ENCODE results near the gene LRRC72.

The LRRC72 gene

GRCh38 chr7:16564023-16564380 lies 37.4 kb downstream of the LRRC72 start:
- no peak overlapping the region for H3K4me3 ChIP-seq (ENCODE audit: control insufficient read depth, low read depth, low read length)
- no peak for DNase-seq (ENCODE audit: low read depth)
- TF ChIP-seq CTCF (IDR thresholded peaks at IDR 0.05; ENCODE audit: control insufficient read depth, insufficient read depth, low read depth, low read length, missing control alignments), result no peak

GRCh38 chr7:16564909-16565426 lies 38.3 kb downstream of the LRRC72 start:
- peak; percentile 63 for TF ChIP-seq CTCF (IDR thresholded peaks at IDR 0.05; ENCODE audit: control insufficient read depth, insufficient read depth, low read depth, low read length, missing control alignments)
- no peak overlapping the region for H3K4me3 ChIP-seq (ENCODE audit: control insufficient read depth, low read depth, low read length)
- DNase-seq (ENCODE audit: low read depth), result peak; percentile 13

GRCh38 chr7:16571941-16572340 lies 45.3 kb downstream of the LRRC72 start:
- TF ChIP-seq CTCF (IDR thresholded peaks at IDR 0.05; ENCODE audit: control insufficient read depth, insufficient read depth, low read depth, low read length, missing control alignments), result no peak
- H3K4me3 ChIP-seq (ENCODE audit: control insufficient read depth, low read depth, low read length), result no peak overlapping the region
- DNase-seq (ENCODE audit: low read depth), result no peak

GRCh38 chr7:16579216-16579615 lies 52.6 kb downstream of the LRRC72 start:
- no peak for DNase-seq (ENCODE audit: low read depth)
- no peak overlapping the region for H3K4me3 ChIP-seq (ENCODE audit: control insufficient read depth, low read depth, low read length)
- no peak for TF ChIP-seq CTCF (IDR thresholded peaks at IDR 0.05; ENCODE audit: control insufficient read depth, insufficient read depth, low read depth, low read length, missing control alignments)

- no peak for DNase-seq (ENCODE audit: low read depth)
- H3K4me3 ChIP-seq (ENCODE audit: control insufficient read depth, low read depth, low read length), result no peak overlapping the region
- no peak for TF ChIP-seq CTCF (IDR thresholded peaks at IDR 0.05; ENCODE audit: control insufficient read depth, insufficient read depth, low read depth, low read length, missing control alignments)
Observed at GRCh38 chr7:16581286-16581685, 54.7 kb downstream of the LRRC72 start.

GRCh38 chr7:16583834-16584233 lies 57.2 kb downstream of the LRRC72 start:
- no peak for DNase-seq (ENCODE audit: low read depth)
- no peak overlapping the region for H3K4me3 ChIP-seq (ENCODE audit: control insufficient read depth, low read depth, low read length)
- TF ChIP-seq CTCF (IDR thresholded peaks at IDR 0.05; ENCODE audit: control insufficient read depth, insufficient read depth, low read depth, low read length, missing control alignments), result no peak

GRCh38 chr7:16585540-16585939 lies 58.9 kb downstream of the LRRC72 start:
- DNase-seq (ENCODE audit: low read depth), result no peak
- TF ChIP-seq CTCF (IDR thresholded peaks at IDR 0.05; ENCODE audit: control insufficient read depth, insufficient read depth, low read depth, low read length, missing control alignments), result no peak
- H3K4me3 ChIP-seq (ENCODE audit: control insufficient read depth, low read depth, low read length), result no peak overlapping the region
